GM10248 (cell line): ENCODE data around the gene FNBP1.

Experiments used
- CTCF ChIA-PET: fragments of 300-600 bp; sonication (Branson Sonifier 250); formaldehyde crosslinking; extraction: SDS; loops from one replicate; lab custom pipeline; 2021; ENCODE audit warnings: antibody characterized with exemption; lab: Yijun Ruan, JAX
- POLR2A ChIA-PET: fragments of 350-650 bp; sonication (Branson Sonifier 250); formaldehyde crosslinking; extraction: SDS; loops from one replicate; lab custom pipeline; 2020; ENCODE audit warnings: antibody characterized with exemption; lab: Yijun Ruan, JAX
- DNase-seq: peaks from one replicate; pipeline ENCODE4 v3.0.0; 2012; ENCODE audit errors: extremely low spot score
- CTCF ChIP-seq: IDR thresholded peaks from 2 replicates; pipeline ENCODE4 v1.5.1; 2012; ENCODE audit warnings: mild to moderate bottlenecking, low read depth; ENCODE audit errors: extremely low read depth, missing control alignments, control extremely low read depth

The FNBP1 gene

GRCh38 chr9:130073373-130073772 lies 30.4 kb upstream of the FNBP1 start:
- POLR2A ChIA-PET, result no interaction called here
- DNase-seq, result no peak
- no peak for TF ChIP-seq CTCF
- CTCF ChIA-PET, result no interaction called here

GRCh38 chr9:130072515-130073235 lies 29.7 kb upstream of the FNBP1 start:
- DNase-seq, result peak; percentile 41
- no peak for TF ChIP-seq CTCF
- CTCF ChIA-PET, result no interaction called here
- POLR2A ChIA-PET, result no interaction called here

GRCh38 chr9:130069048-130069447 lies 26.1 kb upstream of the FNBP1 start:
- ChIA-PET CTCF (interaction anchor here (1.1 to 1.4 kb wide), 2 partner anchors 11 to 167 kb away, joined by 3 to 6 read pairs; no protein-coding TSS in a partner anchor), POLR2A (no interaction called here)

GRCh38 chr9:130064621-130065020 lies 21.6 kb upstream of the FNBP1 start:
- TF ChIP-seq CTCF, result no peak
- POLR2A ChIA-PET, result no interaction called here
- DNase-seq, result no peak
- CTCF ChIA-PET, result interaction anchor here (0.9 to 1.3 kb wide), 2 partner anchors 14 to 34 kb away, joined by 3 read pairs; no protein-coding TSS in a partner anchor

More at GRCh38 chr9:130069048-130069447, 26.1 kb upstream of the FNBP1 start:
- DNase-seq, result no peak
- TF ChIP-seq CTCF, result no peak

- ChIA-PET CTCF (no interaction called here), POLR2A (no interaction called here)
- no peak for TF ChIP-seq CTCF
- DNase-seq, result no peak
Observed at GRCh38 chr9:130062750-130063149, 19.8 kb upstream of the FNBP1 start.

GRCh38 chr9:130060296-130060695 lies 17.3 kb upstream of the FNBP1 start:
- no peak for DNase-seq
- ChIA-PET CTCF (interaction anchor here (1.8 kb wide), 1 partner anchor 156 kb away, joined by 4 read pairs; no protein-coding TSS in a partner anchor), POLR2A (no interaction called here)
- no peak for TF ChIP-seq CTCF
